Left renal cortex interstitium (tissue), 4 donors: ENCODE results near the gene TM9SF3. TPM values are rescaled to one million over a fixed set of nuclear protein-coding genes. Genes with fewer than 3 reads are reported as not detected.

ENCODE experiments used
- DNase-seq, 4 donors: peaks; one replicate each; pipeline ENCODE4 v3.0.0-alpha.2; 2013; ENCODE audit warnings: low read depth in 4 of 4, low spot score in 2 of 4, missing footprints in 1 of 4
- polyA plus RNA-seq, 4 donors: library from polyadenylated mRNA; unstranded; fragments of 120-200 nt; gene quantifications; one replicate each; pipeline ENCODE4 v1.2.1, GENCODE V29; 2013; ENCODE audit not compliant: insufficient read length in 4 of 4

The TM9SF3 gene
- polyA plus RNA-seq, 4 donors: 161 to 209 (median 191) TPM

GRCh38 chr10:96482815-96483588, 103.8 kb downstream of the TM9SF3 start:
- DNase-seq: no peak

- no peak for DNase-seq
Measured at GRCh38 chr10:96478355-96478754, 108.5 kb downstream of the TM9SF3 start.

- DNase-seq: no peak
Measured at GRCh38 chr10:96473866-96474265, 112.9 kb downstream of the TM9SF3 start.

- DNase-seq: peak in 1 of 4 donors; percentile 15
Measured at GRCh38 chr10:96470116-96470743, 116.6 kb downstream of the TM9SF3 start.

GRCh38 chr10:96468845-96469244, 118.0 kb downstream of the TM9SF3 start:
- DNase-seq: no peak

Other genes starting within 250 kb of the TM9SF3 start
- gene OPALIN, start 228.0 kb downstream of the TM9SF3 start, polyA plus RNA-seq: not detected
- under 1 TPM; 0.65 to 0.91 (median 0.74) TPM for gene TLL2, start 73.1 kb downstream of the TM9SF3 start, polyA plus RNA-seq
- gene PIK3AP1, start 133.5 kb upstream of the TM9SF3 start, polyA plus RNA-seq: 1 to 10 TPM; 3.9 to 5.5 (median 4.6) TPM
- 10 to 100 TPM; 24.6 to 30.2 (median 27.0) TPM for gene LCOR, start 245.3 kb upstream of the TM9SF3 start, polyA plus RNA-seq